Activated CD4-positive, alpha-beta memory T cell treated with anti-CD3 and anti-CD28 coated beads for 36 hours (primary cell): ENCODE data around the gene OLA1. TPM values are rescaled to one million over a fixed set of nuclear protein-coding genes. Genes with fewer than 3 reads are reported as not detected.

ENCODE experiments used
- CTCF ChIA-PET: fragments of 350-600 bp; sonication (Branson Sonifier 250); formaldehyde crosslinking; loops from one replicate; lab custom pipeline; 2021; ENCODE audit warnings: antibody characterized with exemption, inconsistent platforms; lab: Charles Lee
- POLR2A ChIA-PET: fragments of 350-600 bp; sonication (Branson Sonifier 250); formaldehyde crosslinking; loops from one replicate; lab custom pipeline; 2021; ENCODE audit warnings: antibody characterized with exemption; lab: Charles Lee
- DNase-seq: peaks from one replicate; pipeline ENCODE4 v3.0.0-alpha.2; 2020
- H3K27ac Mint-ChIP-seq: one replicate; pipeline ENCODE4 v1.8.0; 2021; ENCODE audit warnings: mixed read lengths
- H3K27me3 Mint-ChIP-seq: one replicate; pipeline ENCODE4 v1.8.0; 2021; ENCODE audit warnings: mixed read lengths
- H3K36me3 Mint-ChIP-seq: one replicate; pipeline ENCODE4 v1.8.0; 2021; ENCODE audit warnings: mixed read lengths
- H3K4me1 Mint-ChIP-seq: one replicate; pipeline ENCODE4 v1.8.0; 2021; ENCODE audit warnings: low read depth, mixed read lengths
- H3K4me3 Mint-ChIP-seq: one replicate; pipeline ENCODE4 v1.8.0; 2021; ENCODE audit warnings: mild to moderate bottlenecking, mixed read lengths
- H3K9me3 Mint-ChIP-seq: one replicate; pipeline ENCODE4 v1.8.0; 2021; ENCODE audit warnings: mixed read lengths
- intact Hi-C: fragments of 100-400 bp; cut with micrococcal nuclease; formaldehyde crosslinking; loops from one replicate; pipeline ENCODE4 v1.15.1; 2023
- total RNA-seq, 2 experiments: library from RNA; stranded (reverse); gene quantifications; one replicate each; pipeline ENCODE4 v1.2.3, GENCODE V29; 2021

Gene OLA1
- total RNA-seq, 2 experiments from 2014 or later = 111 to 117 TPM

- Mint-ChIP-seq H3K27me3 (no peaks in the 10 kb centered on the region), H3K4me3 (no peak overlapping the region), H3K36me3 (peaks cover 32% of the 10 kb centered on the region), H3K9me3 (no peaks in the 10 kb centered on the region), H3K4me1 (no peaks in the 10 kb centered on the region), H3K27ac (no peak overlapping the region)
- ChIA-PET POLR2A (no interaction called here), CTCF (no interaction called here)
- no peak for DNase-seq
- intact Hi-C loops = no loop called here
Measured at GRCh38 chr2:174223388-174223787, 24.9 kb downstream of the OLA1 start.

- peaks cover 26% of the 10 kb centered on the region for H3K36me3 Mint-ChIP-seq
- ChIA-PET POLR2A (no interaction called here), CTCF (no interaction called here)
- intact Hi-C loops = no loop called here
- no peaks in the 10 kb centered on the region for H3K27me3 Mint-ChIP-seq
- DNase-seq = no peak
- no peaks in the 10 kb centered on the region for H3K9me3 Mint-ChIP-seq
- no peak overlapping the region for H3K27ac Mint-ChIP-seq
- no peak overlapping the region for H3K4me3 Mint-ChIP-seq
- no peaks in the 10 kb centered on the region for H3K4me1 Mint-ChIP-seq
Measured at GRCh38 chr2:174222154-174222553, 26.2 kb downstream of the OLA1 start.

DNA sequence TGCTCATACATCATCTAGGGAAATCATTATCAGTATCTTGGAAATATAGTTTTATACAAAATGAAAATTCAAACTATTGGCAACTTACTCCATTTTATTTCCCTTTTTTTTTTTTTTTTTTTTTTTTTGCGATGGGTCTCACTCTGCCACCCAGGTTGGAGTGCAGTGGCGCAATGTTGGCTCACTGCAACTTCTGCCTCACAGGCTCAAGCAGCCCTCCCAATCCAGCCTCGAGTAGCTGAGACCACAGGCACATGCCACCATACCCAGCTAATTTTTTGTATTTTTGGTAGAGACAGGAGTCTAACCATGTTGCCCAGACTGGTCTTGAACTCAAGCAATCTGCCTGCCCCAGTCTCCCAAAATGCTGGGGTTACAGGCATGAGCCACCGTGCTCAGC is 29.0 kb downstream of the OLA1 start:
- H3K36me3 Mint-ChIP-seq = peaks cover 13% of the 10 kb centered on the region
- no peaks in the 10 kb centered on the region for H3K4me1 Mint-ChIP-seq
- H3K27me3 Mint-ChIP-seq = no peaks in the 10 kb centered on the region
- no peaks in the 10 kb centered on the region for H3K9me3 Mint-ChIP-seq
- no peak overlapping the region for H3K4me3 Mint-ChIP-seq
- intact Hi-C loops = no loop called here
- no peak for DNase-seq
- POLR2A ChIA-PET = no interaction called here
- no peak overlapping the region for H3K27ac Mint-ChIP-seq
- CTCF ChIA-PET = no interaction called here

DNA sequence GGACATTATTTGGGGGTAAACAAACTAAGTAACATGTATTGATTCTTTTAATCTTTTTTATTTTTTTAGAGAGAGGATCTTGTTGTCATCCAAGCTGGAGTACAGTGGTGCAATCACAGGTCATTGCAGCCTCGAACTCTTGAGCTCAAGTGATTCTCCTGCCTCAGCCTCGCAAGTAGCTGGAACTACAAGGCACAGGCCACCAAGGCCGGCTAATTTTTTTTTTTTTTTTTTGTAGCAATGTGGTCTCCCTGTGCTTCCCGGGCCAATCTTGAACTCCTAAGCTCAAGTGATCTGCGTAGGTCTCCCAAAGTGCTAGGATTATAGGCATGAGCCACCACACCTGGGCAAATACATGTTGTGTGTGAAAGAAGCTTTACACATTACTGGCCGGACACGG is 29.6 kb downstream of the OLA1 start:
- DNase-seq = no peak
- H3K27ac Mint-ChIP-seq = no peak overlapping the region
- peaks cover 12% of the 10 kb centered on the region for H3K36me3 Mint-ChIP-seq
- H3K9me3 Mint-ChIP-seq = no peaks in the 10 kb centered on the region
- intact Hi-C loops = no loop called here
- H3K4me1 Mint-ChIP-seq = no peaks in the 10 kb centered on the region
- ChIA-PET POLR2A (no interaction called here), CTCF (no interaction called here)
- no peaks in the 10 kb centered on the region for H3K27me3 Mint-ChIP-seq
- H3K4me3 Mint-ChIP-seq = no peak overlapping the region

- H3K27me3 Mint-ChIP-seq = no peaks in the 10 kb centered on the region
- no peaks in the 10 kb centered on the region for H3K9me3 Mint-ChIP-seq
- intact Hi-C loops = no loop called here
- H3K27ac Mint-ChIP-seq = no peak overlapping the region
- ChIA-PET CTCF (interaction anchor here (0.7 to 1.4 kb wide), 2 partner anchors 12 to 46 kb away, joined by 3 to 5 read pairs; no protein-coding TSS in a partner anchor), POLR2A (no interaction called here)
- H3K4me1 Mint-ChIP-seq = no peaks in the 10 kb centered on the region
- peaks cover 8% of the 10 kb centered on the region for H3K36me3 Mint-ChIP-seq
- H3K4me3 Mint-ChIP-seq = no peak overlapping the region
- no peak for DNase-seq
Measured at GRCh38 chr2:174217869-174218268, 30.5 kb downstream of the OLA1 start.

GRCh38 chr2:174211954-174212353 is 36.4 kb downstream of the OLA1 start:
- Mint-ChIP-seq H3K4me1 (no peaks in the 10 kb centered on the region), H3K36me3 (peaks cover 1% of the 10 kb centered on the region), H3K4me3 (no peak overlapping the region), H3K27ac (no peak overlapping the region), H3K27me3 (no peaks in the 10 kb centered on the region), H3K9me3 (no peaks in the 10 kb centered on the region)
- intact Hi-C loops = no loop called here
- DNase-seq = no peak
- CTCF ChIA-PET = no interaction called here
- POLR2A ChIA-PET = no interaction called here

GRCh38 chr2:174210862-174211261 is 37.5 kb downstream of the OLA1 start:
- Mint-ChIP-seq H3K4me3 (no peak overlapping the region), H3K36me3 (peaks cover 2% of the 10 kb centered on the region), H3K4me1 (no peaks in the 10 kb centered on the region), H3K9me3 (no peaks in the 10 kb centered on the region), H3K27ac (no peak overlapping the region), H3K27me3 (no peaks in the 10 kb centered on the region)
- ChIA-PET CTCF (no interaction called here), POLR2A (no interaction called here)
- intact Hi-C loops = no loop called here
- no peak for DNase-seq

DNA sequence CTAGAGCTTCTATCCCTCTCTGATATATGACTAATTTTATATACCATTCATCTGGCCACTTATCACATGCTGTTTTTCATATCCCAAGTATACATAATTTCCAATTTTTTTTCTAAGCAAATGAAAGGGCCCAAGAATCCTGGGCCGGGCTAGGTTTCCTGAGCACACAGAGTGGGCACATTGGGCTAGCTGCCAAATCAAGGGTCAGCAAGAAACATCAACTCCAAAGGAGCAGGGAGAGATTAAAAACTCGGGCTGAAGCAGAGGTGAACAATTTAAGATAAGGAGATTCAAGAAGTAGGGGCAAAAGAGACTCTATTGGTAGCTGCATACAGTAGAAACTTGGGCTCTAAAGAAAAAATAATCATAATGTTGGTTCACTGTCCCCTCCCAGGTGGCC is 39.0 kb downstream of the OLA1 start:
- no peaks in the 10 kb centered on the region for H3K4me1 Mint-ChIP-seq
- H3K9me3 Mint-ChIP-seq = no peaks in the 10 kb centered on the region
- H3K4me3 Mint-ChIP-seq = no peak overlapping the region
- DNase-seq = no peak
- ChIA-PET CTCF (interaction anchor here (1.2 kb wide), 2 partner anchors 71 to 132 kb away, joined by 4 read pairs; no protein-coding TSS in a partner anchor), POLR2A (no interaction called here)
- H3K27ac Mint-ChIP-seq = no peak overlapping the region
- intact Hi-C loops = no loop called here
- H3K27me3 Mint-ChIP-seq = no peaks in the 10 kb centered on the region
- H3K36me3 Mint-ChIP-seq = peaks cover 1% of the 10 kb centered on the region

- peaks cover 1% of the 10 kb centered on the region for H3K36me3 Mint-ChIP-seq
Measured at GRCh38 chr2:174208026-174208425, 40.3 kb downstream of the OLA1 start.

GRCh38 chr2:174205562-174205961 is 42.8 kb downstream of the OLA1 start:
- no peaks in the 10 kb centered on the region for H3K4me1 Mint-ChIP-seq
- H3K27ac Mint-ChIP-seq = no peak overlapping the region
- H3K9me3 Mint-ChIP-seq = no peaks in the 10 kb centered on the region
- no peak overlapping the region for H3K4me3 Mint-ChIP-seq
- peaks cover 1% of the 10 kb centered on the region for H3K36me3 Mint-ChIP-seq
- intact Hi-C loops = no loop called here
- H3K27me3 Mint-ChIP-seq = no peaks in the 10 kb centered on the region
- POLR2A ChIA-PET = no interaction called here
- no peak for DNase-seq
- CTCF ChIA-PET = interaction anchor here (2.5 kb wide), 1 partner anchor 11 kb away, joined by 5 read pairs; no protein-coding TSS in a partner anchor

More at GRCh38 chr2:174208026-174208425, 40.3 kb downstream of the OLA1 start:
- Mint-ChIP-seq H3K9me3 (no peaks in the 10 kb centered on the region), H3K4me1 (no peaks in the 10 kb centered on the region), H3K4me3 (no peak overlapping the region), H3K27me3 (no peaks in the 10 kb centered on the region), H3K27ac (no peak overlapping the region)
- CTCF ChIA-PET = interaction anchor here (1.2 kb wide), 2 partner anchors 70 to 133 kb away, joined by 4 read pairs; no protein-coding TSS in a partner anchor
- intact Hi-C loops = no loop called here
- DNase-seq = no peak
- POLR2A ChIA-PET = no interaction called here

DNA sequence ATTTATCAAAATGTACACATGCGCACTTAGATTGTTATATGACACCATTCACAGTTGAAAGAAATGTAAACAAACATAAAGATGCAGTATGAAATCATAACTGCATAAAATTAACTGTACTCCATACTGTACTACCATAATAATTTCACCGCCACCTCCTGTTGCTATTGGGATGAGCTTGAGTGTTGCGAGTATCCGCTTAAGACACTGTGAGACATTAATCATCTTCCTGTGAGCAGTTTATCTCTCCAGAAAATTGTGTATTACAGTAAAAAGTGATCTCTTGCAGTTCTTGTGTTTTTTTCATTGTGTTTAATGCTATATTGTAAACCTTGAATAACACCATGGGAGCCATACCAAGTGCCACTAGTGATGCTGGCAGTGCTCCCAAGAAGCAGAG is 46.1 kb downstream of the OLA1 start:
- CTCF ChIA-PET = interaction anchor here (0.6 kb wide), 1 partner anchor 62 kb away, joined by 3 read pairs; no protein-coding TSS in a partner anchor
- H3K4me1 Mint-ChIP-seq = no peaks in the 10 kb centered on the region
- no peaks in the 10 kb centered on the region for H3K9me3 Mint-ChIP-seq
- intact Hi-C loops = no loop called here
- no peak overlapping the region for H3K27ac Mint-ChIP-seq
- no peaks in the 10 kb centered on the region for H3K27me3 Mint-ChIP-seq
- H3K4me3 Mint-ChIP-seq = no peak overlapping the region
- peaks cover 1% of the 10 kb centered on the region for H3K36me3 Mint-ChIP-seq
- no peak for DNase-seq
- POLR2A ChIA-PET = no interaction called here

DNA sequence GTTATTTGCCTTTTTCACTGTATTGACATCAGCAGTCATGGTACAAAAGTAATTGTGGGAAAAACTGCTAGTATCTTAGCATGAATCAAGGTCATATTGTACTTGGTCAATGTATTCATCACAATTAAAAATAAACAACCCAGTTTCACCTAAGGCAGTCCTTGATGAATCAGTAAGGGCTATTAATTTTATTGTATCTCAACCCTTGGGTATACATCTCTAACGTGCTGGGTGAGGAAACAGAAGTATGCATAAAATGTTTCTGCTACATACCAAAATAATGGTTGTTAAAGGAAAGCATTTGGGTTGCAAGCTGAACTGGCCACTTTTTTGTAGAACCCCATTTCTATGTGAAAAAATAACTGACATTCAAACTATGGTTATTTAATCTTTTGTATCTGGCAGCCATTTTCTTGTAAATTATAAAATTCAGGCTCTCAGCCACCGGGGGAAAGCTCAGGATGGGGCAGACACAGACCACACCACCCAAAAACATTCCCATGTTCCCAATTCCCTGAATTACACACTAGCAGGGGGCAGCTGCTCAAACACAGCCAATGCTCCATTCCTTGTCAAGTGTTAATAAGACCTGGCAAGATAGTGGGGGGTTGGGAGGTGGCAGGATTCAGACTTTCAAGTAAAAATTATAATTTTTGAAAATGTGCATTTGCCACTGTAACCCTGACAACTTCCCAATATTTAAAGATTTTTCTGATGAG is 49.3 kb downstream of the OLA1 start:
- CTCF ChIA-PET = no interaction called here

DNA sequence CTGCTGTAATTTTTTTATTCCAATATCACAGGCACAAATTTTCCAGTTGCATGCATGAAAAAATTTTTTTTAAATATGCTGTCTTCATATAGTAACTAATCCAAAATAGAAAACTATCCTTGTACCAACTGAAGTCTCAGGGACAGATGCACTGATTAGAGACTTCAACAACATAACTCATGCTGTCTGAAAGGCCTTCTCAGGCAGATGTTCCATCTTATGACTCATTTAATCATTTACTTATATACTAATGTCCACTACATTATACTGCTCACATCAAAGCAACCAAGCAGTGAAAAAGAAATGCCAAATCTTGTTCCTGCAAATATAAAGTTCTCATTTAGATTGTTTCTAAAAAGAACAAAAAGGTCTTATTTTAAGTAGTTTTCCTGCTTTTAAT is 53.1 kb downstream of the OLA1 start:
- intact Hi-C loops = no loop called here
- ChIA-PET CTCF (no interaction called here), POLR2A (no interaction called here)
- Mint-ChIP-seq H3K4me1 (no peaks in the 10 kb centered on the region), H3K27ac (no peak overlapping the region), H3K36me3 (no peaks in the 10 kb centered on the region), H3K27me3 (no peaks in the 10 kb centered on the region), H3K9me3 (no peaks in the 10 kb centered on the region), H3K4me3 (no peak overlapping the region)
- DNase-seq = no peak

More for the DNA sequence above, 49.3 kb downstream of the OLA1 start:
- Mint-ChIP-seq H3K27ac (no peak overlapping the region), H3K27me3 (no peaks in the 10 kb centered on the region), H3K9me3 (no peaks in the 10 kb centered on the region), H3K4me1 (no peaks in the 10 kb centered on the region), H3K36me3 (no peaks in the 10 kb centered on the region), H3K4me3 (no peak overlapping the region)
- intact Hi-C loops = no loop called here
- no peak for DNase-seq
- POLR2A ChIA-PET = no interaction called here
